Measurements from ENCODE around the gene VWC2.

The VWC2 gene

DNA sequence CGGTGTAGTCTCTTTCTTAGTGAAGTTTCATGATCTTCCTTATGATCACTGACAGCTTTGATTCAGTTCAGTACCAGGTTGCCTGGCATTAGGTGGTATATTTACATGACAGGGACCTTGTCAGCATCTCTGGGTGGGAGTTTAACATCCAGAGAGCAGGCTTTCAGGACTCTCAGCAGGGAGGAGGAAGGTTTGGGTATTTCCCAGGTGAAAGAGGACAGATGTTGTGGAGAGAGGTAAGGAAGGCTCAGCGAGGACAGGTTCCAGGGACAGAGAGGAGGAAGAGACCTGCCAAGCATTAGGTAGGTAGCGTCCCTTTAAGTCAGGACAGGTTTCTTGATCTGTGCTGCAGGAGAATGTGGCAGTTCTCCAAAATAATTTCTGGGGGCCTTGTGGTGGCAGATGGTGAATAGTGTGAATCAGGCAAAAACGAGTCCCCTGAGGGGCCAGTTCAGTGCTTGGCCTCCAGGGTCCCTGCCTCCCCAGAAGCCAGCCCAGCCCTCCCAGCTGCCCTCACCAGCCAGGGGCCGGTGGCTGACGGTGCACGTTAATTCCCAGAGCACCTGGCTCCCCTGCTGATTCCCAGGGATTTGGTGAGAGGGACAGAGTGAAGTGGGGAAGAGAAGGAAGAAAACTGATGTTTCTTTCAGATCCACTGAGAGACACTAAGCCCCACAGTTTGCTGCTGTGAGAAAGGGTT, 82.0 kb downstream of the VWC2 start:
- TF ChIP-seq, protein P1, sequence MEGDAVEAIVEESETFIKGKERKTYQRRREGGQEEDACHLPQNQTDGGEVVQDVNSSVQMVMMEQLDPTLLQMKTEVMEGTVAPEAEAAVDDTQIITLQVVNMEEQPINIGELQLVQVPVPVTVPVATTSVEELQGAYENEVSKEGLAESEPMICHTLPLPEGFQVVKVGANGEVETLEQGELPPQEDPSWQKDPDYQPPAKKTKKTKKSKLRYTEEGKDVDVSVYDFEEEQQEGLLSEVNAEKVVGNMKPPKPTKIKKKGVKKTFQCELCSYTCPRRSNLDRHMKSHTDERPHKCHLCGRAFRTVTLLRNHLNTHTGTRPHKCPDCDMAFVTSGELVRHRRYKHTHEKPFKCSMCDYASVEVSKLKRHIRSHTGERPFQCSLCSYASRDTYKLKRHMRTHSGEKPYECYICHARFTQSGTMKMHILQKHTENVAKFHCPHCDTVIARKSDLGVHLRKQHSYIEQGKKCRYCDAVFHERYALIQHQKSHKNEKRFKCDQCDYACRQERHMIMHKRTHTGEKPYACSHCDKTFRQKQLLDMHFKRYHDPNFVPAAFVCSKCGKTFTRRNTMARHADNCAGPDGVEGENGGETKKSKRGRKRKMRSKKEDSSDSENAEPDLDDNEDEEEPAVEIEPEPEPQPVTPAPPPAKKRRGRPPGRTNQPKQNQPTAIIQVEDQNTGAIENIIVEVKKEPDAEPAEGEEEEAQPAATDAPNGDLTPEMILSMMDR (IDR thresholded peaks at IDR 0.05; ENCODE audit: control insufficient read depth, extremely low read depth, insufficient read depth), result no peak
- no peak for DNase-seq (ENCODE audit: low read depth)
- H3K4me3 ChIP-seq (ENCODE audit: low read depth, low read length), result no peak overlapping the region

DNA sequence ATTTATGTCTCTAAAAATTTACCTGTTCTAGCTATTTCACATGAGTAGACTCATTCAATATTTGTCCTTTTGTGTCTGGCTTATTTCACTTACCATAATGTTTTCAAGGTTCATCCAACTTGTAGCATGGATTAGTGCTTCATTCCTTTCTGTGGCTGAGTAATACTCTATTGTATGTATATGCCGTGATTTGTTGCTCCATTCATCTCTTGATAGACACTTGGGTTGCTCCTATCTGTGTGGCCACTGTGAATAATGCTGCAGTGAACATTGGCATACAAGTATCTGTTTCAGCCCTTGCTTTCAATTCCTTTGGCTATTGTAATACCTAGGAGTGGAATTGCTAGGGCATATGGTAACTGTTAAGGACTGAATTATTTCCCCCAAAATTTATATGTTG, 86.9 kb downstream of the VWC2 start:
- no peak for DNase-seq (ENCODE audit: low read depth)
- TF ChIP-seq, protein P1 (IDR thresholded peaks at IDR 0.05; ENCODE audit: control insufficient read depth, extremely low read depth, insufficient read depth), result no peak
- H3K4me3 ChIP-seq (ENCODE audit: low read depth, low read length), result no peak overlapping the region

DNA sequence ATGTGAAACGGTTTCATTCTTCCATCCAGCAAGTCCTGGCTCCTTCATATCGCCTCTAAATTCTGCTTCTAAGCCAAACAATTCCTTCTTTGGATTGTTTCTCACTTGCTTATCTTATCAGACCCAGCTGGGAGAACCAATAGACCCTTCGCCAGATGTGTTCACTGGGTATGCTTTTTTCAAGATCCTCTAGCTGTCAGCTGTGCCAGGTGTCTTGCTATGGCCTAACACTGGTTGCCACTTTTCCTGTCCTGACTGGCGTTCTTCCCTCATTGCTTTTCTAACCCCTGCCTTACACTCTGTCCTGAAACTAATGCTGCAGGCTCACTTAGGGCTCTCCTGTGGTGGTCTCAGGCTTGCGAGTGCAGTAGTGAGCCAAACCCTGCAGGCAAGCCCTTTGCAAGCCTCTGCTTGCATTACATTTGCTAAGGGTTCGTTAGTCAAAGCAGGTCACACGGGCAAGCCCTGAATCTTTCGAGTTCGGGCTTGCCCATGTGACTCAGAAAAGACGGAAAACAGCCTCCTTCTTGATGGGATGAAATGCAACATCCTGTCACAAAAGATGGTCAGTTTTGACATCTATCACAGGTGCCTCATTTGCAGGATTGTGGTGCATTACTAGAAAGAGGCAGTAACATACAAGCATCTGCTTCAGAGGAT, 92.8 kb downstream of the VWC2 start:
- H3K4me3 ChIP-seq (ENCODE audit: low read depth, low read length), result no peak overlapping the region
- DNase-seq (ENCODE audit: low read depth), result no peak
- TF ChIP-seq, protein P1 (IDR thresholded peaks at IDR 0.05; ENCODE audit: control insufficient read depth, extremely low read depth, insufficient read depth), result no peak

DNA sequence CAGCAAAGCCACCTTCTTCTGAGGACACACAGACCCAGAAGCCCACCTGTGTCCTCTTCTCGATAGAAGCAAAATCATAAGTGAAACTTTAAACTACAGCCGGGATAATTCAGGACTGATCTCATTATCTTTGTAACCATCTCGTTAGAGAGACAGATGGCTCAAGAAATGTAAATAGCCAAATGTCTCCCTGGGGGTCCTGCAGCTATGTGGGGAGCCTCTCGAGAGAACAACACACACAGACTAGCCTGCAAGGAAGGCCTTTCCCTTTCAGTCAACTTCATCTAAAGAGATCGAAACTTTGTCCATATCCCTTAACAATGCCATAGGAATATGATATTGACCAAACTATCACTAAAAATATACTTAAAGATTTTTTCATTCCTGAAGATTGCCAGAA, 93.5 kb downstream of the VWC2 start:
- TF ChIP-seq, protein P1 (IDR thresholded peaks at IDR 0.05; ENCODE audit: control insufficient read depth, extremely low read depth, insufficient read depth), result no peak
- no peak for DNase-seq (ENCODE audit: low read depth)
- H3K4me3 ChIP-seq (ENCODE audit: low read depth, low read length), result no peak overlapping the region

DNA sequence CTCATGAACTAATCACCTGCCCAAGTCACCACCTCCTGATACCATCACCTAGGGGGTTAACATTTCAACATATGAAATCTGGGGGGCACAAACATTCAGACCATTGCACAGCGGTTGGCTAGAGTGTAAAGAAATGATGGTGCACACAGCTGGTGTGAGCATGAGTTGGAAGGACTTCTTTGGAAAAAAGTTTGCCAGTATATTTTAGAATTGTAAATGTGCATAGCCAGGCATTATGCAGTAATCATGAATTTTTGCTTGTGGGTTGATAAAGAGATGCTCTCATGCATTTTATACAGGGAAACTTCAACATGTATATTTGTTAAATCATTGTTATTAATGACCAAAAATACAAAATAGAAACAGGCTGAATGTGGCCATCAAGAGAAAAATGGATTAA, 100.0 kb downstream of the VWC2 start:
- no peak overlapping the region for H3K4me3 ChIP-seq (ENCODE audit: low read depth, low read length)
- TF ChIP-seq, protein P1 (IDR thresholded peaks at IDR 0.05; ENCODE audit: control insufficient read depth, extremely low read depth, insufficient read depth), result no peak
- DNase-seq (ENCODE audit: low read depth), result no peak

DNA sequence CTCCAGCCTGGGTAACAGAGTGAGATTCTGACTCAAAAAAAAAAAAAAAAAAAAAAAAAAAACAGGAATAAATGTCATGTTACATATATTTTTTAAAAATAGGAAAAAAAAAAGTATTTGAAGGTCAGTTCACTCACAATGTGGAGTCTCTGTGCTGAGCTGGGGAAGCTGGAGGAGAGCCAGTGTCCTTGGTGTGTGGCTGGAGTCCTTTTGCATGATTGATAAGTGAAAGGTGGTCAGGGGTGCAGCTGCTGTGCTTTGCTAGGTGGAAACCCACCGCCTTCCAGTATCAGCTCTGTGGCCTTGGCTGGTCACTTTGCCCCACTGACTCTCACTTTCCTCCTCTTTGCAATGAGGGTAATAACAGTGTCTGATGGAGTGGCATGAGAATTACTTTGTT, 101.9 kb downstream of the VWC2 start:
- H3K4me3 ChIP-seq (ENCODE audit: low read depth, low read length), result no peak overlapping the region
- TF ChIP-seq, protein P1 (IDR thresholded peaks at IDR 0.05; ENCODE audit: control insufficient read depth, extremely low read depth, insufficient read depth), result no peak
- no peak for DNase-seq (ENCODE audit: low read depth)

All from LNCaP clone FGC (cell line).